NCI-H510A treated with DMSO at 0.1 percent for 48 hours (cell line): ENCODE results near the gene FMNL3.
"Not testable (repeated sequence)": the region's sequence is repeated elsewhere in the genome, so short reads cannot be mapped to it uniquely, and the experiment has no call there.

Experiments used
- DNase-seq: peaks from one replicate; lab custom pipeline; 2025; lab: John Stamatoyannopoulos, UW

The FMNL3 gene

GRCh38 chr12:49707128-49707811 is at the start of gene FMNL3:
Gene FMNL3, minus strand, starts transcription at chr12:49707405. Its CDS starts 225 bp downstream, at chr12:49707180.
- DNase-seq: peak; percentile 66

DNA sequence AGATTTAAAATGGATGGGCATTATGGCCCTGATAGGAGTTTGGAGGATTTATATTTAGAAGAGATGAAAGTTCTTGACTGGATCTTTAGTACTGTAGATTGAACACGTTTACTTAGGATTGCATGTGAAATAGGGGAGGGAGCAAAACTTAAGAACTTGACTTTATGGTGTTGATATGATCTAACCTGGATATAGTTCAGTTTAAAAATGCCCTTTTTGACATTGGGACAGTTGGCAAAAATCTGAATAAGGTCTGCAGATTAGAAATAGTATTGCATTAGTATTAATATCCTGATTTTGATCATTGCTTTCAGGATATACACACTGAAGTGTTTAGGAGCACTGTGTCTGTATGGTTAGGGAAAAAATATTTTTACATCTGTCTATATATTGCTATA is 43.8 kb upstream of the FMNL3 start:
- DNase-seq: no peak

GRCh38 chr12:49750027-49750995 is 43.1 kb upstream of the FMNL3 start:
- DNase-seq: no peak

DNA sequence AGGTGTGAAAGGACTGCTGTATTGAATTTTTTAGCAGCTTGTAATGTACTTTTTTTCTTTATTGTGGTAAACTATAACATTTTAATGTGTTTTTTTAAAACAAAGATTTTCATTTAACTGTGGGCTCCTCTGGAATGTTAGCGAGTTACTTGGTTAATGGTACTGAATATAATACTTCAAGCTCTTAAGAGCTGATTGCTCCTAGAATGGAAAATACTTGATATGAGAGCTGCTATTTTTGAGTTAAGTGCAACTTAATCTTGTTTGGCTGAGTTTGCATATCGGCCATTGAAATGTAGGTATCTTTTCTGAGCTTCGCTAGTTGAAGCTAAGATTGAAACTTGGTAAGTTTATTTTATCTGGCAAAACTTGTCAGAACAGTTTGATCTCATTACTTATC is 41.6 kb upstream of the FMNL3 start:
- no peak for DNase-seq

- DNase-seq: no peak
Observed at GRCh38 chr12:49748306-49748705, 41.1 kb upstream of the FMNL3 start.

DNA sequence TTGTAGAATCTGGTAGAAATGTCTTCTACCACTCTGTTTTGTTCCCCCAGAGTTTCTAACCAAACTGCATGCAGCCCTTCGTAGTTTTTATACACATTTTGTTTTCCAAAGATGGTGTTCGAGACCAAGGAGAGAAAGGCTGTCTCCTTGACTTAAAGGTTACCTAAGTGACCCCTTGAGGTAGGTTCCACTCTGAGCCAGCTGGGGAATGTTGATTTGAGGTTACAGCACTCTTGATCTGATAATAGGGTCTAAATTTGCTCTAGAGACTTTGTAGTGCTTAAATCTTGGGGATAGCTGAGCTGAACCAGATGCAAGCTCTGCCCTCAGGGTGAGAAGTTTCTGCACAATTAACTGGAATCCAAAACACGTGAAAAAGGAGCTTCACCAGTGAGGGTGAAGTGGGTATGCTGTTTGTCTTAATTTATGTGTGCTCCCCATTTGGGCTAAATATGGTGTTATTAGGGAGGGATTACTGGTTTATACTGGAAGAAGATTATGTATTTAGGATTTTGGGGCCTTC is 37.2 kb upstream of the FMNL3 start:
- no peak for DNase-seq

DNA sequence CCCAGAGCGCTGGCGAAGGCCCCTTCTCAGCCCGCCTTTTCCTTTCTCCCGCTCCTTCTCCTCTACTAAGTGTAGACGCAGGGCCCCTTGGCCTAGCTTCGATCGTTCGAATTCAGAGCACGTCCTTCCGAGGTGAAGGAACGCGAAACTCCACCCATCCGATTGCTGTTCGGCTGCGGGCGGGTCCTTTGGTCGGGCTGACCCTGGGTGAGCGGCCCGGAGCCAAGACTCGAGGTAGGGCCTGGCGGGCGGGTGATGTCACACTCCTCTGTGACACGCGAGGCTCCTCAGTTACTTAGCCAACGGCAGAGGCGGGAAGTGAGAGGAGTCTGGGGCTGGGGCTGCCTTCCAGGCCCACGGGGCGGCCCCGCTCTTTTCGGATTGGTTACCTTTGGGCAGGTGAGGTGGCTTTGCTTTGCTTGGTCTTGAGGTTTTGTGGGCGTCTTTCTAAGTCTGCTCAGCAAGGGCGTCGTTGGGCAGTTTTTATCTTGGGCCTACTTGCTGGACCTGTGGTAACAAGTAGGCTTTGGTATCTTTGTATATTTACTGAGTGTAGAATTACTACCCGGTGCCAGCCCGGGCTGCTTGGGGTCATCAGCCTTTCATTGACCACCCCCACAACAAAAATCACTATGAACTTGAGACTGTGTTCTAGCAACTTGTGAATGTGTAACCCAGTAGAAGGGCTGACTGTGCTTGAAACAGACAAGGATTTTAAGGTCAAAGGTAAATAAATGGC is 34.8 kb upstream of the FMNL3 start:
- peak; percentile 51 for DNase-seq

- peak; percentile 99 for DNase-seq
Observed at GRCh38 chr12:49740930-49741881, 34.0 kb upstream of the FMNL3 start, which contains the start of gene TMBIM6. Gene TMBIM6, plus strand, starts transcription at chr12:49741557. Its CDS starts 10,937 bp downstream, at chr12:49752494.

DNA sequence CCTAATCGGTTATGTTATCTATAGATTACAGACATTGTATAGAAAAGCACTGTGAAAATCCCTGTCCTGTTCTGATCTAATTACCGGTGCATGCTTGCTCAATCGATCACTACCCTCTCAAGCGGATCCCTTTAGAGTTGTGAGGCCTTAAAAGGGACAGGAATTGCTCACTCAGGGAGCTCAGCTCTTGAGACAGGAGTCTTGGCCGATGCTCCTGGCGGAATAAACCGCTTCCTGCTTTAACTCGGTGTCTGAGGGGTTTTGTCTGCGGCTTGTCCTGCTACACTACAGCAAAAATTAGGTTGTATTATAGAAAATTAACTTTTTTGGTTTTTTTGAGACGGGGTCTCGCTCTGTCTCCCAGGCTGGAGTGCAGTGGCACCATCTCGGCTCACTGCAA is 33.1 kb upstream of the FMNL3 start:
- not testable (repeated sequence) for DNase-seq

GRCh38 chr12:49738721-49739120 is 31.5 kb upstream of the FMNL3 start:
- not testable (repeated sequence) for DNase-seq

DNA sequence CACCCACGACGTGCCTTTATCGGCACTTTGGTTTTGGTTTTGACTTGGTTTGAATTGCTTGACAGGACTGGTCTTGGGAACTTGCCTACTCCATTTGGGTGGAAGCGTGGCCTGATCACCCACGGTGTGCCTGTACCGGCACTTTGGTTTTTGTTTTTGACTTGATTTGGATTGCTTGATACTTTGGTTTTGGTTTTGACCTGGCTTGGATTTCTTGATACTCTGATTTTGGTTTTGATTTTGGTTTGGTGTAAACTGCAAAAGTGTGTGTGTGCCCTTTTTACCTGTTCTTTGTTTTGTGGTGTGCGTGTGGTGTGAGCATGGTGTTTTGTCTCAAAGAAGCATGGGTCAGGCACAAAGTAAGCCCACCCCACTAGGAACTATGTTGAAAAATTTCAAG is 27.7 kb upstream of the FMNL3 start:
- DNase-seq: not testable (repeated sequence)

- no peak for DNase-seq
Observed at GRCh38 chr12:49733219-49734017, 26.2 kb upstream of the FMNL3 start.

DNA sequence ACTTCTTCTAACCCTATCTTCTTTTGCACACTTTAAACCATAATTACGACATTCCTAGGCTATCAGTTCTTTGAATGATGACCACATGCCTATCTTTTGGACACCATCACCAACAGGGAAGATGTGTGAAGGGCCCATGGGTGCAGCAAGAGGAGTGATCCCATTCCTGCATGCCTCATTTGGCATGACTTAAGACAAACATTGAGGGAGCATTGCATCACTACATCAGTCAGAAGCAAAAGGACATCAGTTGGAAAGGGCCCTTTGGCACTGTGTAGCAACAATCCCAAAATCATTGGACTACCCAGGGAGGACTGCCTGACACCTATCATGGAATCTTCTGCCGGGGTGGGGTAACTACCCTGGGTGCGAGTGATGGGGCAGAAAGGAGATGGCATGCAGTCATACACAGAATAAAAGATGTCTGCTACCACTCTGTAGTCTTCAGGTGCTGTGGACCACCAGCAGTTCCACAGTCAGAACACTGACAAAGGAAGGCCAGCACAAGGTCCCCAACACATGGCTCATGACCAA is 23.4 kb upstream of the FMNL3 start:
- DNase-seq: no peak

DNA sequence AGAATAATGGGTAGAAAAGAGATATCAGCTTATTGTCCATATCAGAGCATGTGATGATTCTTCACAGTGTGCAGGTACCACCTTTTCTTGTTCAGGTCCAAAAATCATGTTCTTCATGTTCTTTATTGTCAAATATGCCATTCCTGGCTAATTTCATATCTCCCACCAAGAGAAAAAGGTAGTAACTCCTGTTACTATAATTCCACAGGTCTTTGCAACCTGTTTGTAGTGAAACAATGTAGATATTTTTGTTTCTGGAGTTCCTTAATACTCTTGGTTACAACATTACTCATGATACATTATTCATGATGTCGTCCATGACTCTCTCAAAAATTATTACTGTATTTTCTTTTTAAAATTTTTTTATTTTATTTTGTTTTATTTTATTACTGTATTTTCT is 22.8 kb upstream of the FMNL3 start:
- DNase-seq: no peak

- DNase-seq: no peak
Observed at GRCh38 chr12:49728446-49728845, 21.2 kb upstream of the FMNL3 start.

- DNase-seq: not testable (repeated sequence)
Observed at GRCh38 chr12:49721355-49721754, 14.2 kb upstream of the FMNL3 start.

- no peak for DNase-seq
Observed at GRCh38 chr12:49720214-49720613, 13.0 kb upstream of the FMNL3 start.

GRCh38 chr12:49717800-49718199 is 10.6 kb upstream of the FMNL3 start:
- not testable (repeated sequence) for DNase-seq

- DNase-seq: no peak
Observed at GRCh38 chr12:49716553-49716952, 9.3 kb upstream of the FMNL3 start.

DNA sequence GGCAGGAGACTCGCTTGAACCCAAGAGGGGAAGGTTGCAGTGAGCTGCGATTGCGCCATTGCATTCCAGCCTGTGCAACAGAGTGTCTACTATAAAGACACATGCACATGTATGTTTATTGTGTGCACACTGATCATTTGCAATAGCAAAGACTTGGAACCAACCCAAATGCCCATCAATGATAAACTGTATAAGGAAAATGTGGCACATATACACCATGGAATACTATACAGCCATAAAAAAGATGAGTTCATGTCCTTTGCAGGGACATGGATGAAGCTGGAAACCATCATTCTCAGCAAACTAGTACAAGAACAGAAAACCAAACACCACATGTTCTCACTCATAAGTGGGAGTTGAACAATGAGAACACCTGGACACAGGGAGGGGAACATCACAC is 6.7 kb upstream of the FMNL3 start:
- not testable (repeated sequence) for DNase-seq
